ENCODE measurements around the gene NPL. TPM values are rescaled to one million over a fixed set of nuclear protein-coding genes. Genes with fewer than 3 reads are reported as not detected.

NPL gene
- total RNA-seq, 1 donor from 2014 or later = 1.8 TPM

GRCh38 chr1:182777386-182777785, 12.2 kb upstream of the NPL start:
- DNase-seq (ENCODE audit: extremely low read depth, low read depth, low spot score) = no peak

GRCh38 chr1:182778862-182779261, 10.7 kb upstream of the NPL start:
- no peak for DNase-seq (ENCODE audit: extremely low read depth, low read depth, low spot score)

- no peak for DNase-seq (ENCODE audit: extremely low read depth, low read depth, low spot score)
These were observed 10.0 kb upstream of the NPL start for GRCh38 chr1:182779530-182779929.

GRCh38 chr1:182781841-182782586, 7.6 kb upstream of the NPL start:
- DNase-seq (ENCODE audit: extremely low read depth, low read depth, low spot score) = no peak

- DNase-seq (ENCODE audit: extremely low read depth, low read depth, low spot score) = no peak
These were observed 7.0 kb upstream of the NPL start for GRCh38 chr1:182782587-182782913.

GRCh38 chr1:182783068-182783467, 6.5 kb upstream of the NPL start:
- DNase-seq (ENCODE audit: extremely low read depth, low read depth, low spot score) = no peak

GRCh38 chr1:182784556-182785171, 4.9 kb upstream of the NPL start:
- peak; percentile 25 for DNase-seq (ENCODE audit: extremely low read depth, low read depth, low spot score)

- DNase-seq (ENCODE audit: extremely low read depth, low read depth, low spot score) = no peak
These were observed 4.4 kb upstream of the NPL start for GRCh38 chr1:182785181-182785580.

GRCh38 chr1:182786223-182786994, 3.2 kb upstream of the NPL start:
- DNase-seq (ENCODE audit: extremely low read depth, low read depth, low spot score) = peak; percentile 36

- no peak for DNase-seq (ENCODE audit: extremely low read depth, low read depth, low spot score)
These were observed 2.6 kb upstream of the NPL start for GRCh38 chr1:182786995-182787324.

GRCh38 chr1:182791281-182792179, 2.0 kb downstream of the NPL start:
- no peak for DNase-seq (ENCODE audit: extremely low read depth, low read depth, low spot score)

- DNase-seq (ENCODE audit: extremely low read depth, low read depth, low spot score) = no peak
These were observed 4.5 kb downstream of the NPL start for GRCh38 chr1:182794091-182794490.

- DNase-seq (ENCODE audit: extremely low read depth, low read depth, low spot score) = no peak
These were observed 5.2 kb downstream of the NPL start for GRCh38 chr1:182794676-182795201.

- DNase-seq (ENCODE audit: extremely low read depth, low read depth, low spot score) = no peak
These were observed 6.1 kb downstream of the NPL start for GRCh38 chr1:182795563-182796228.

- DNase-seq (ENCODE audit: extremely low read depth, low read depth, low spot score) = no peak
These were observed 12.6 kb downstream of the NPL start for GRCh38 chr1:182802006-182802803.

GRCh38 chr1:182803846-182804245, 14.3 kb downstream of the NPL start:
- DNase-seq (ENCODE audit: extremely low read depth, low read depth, low spot score) = no peak

- no peak for DNase-seq (ENCODE audit: extremely low read depth, low read depth, low spot score)
These were observed 16.6 kb downstream of the NPL start for GRCh38 chr1:182806015-182806678.

- no peak for DNase-seq (ENCODE audit: extremely low read depth, low read depth, low spot score)
These were observed 18.3 kb downstream of the NPL start for GRCh38 chr1:182807907-182808306.

- DNase-seq (ENCODE audit: extremely low read depth, low read depth, low spot score) = no peak
These were observed 19.9 kb downstream of the NPL start for GRCh38 chr1:182809414-182809957.
